Activated CD8-positive, alpha-beta memory T cell treated with anti-CD3 and anti-CD28 coated beads, Interleukin-2, amount 50 U/mL, for 24 hours (primary cell): Measurements from ENCODE around the gene PSEN2.

ENCODE experiments used
- DNase-seq: peaks from one replicate; pipeline ENCODE4 v3.0.0-alpha.2; 2020; ENCODE audit errors: extremely low read depth

The PSEN2 gene

GRCh38 chr1:226886122-226886901 lies 15.9 kb downstream of the PSEN2 start:
- DNase-seq: no peak

GRCh38 chr1:226887006-226887405 lies 16.6 kb downstream of the PSEN2 start:
- DNase-seq: no peak

- no peak for DNase-seq
Measured at GRCh38 chr1:226888021-226888420, 17.6 kb downstream of the PSEN2 start.

- DNase-seq: no peak
Measured at GRCh38 chr1:226888816-226889215, 18.4 kb downstream of the PSEN2 start.

- DNase-seq: no peak
Measured at GRCh38 chr1:226889616-226890330, 19.4 kb downstream of the PSEN2 start.

- DNase-seq: no peak
Measured at GRCh38 chr1:226890331-226891108, 20.1 kb downstream of the PSEN2 start.

- no peak for DNase-seq
Measured at GRCh38 chr1:226891346-226891745, 20.9 kb downstream of the PSEN2 start.

GRCh38 chr1:226891846-226892523 lies 21.6 kb downstream of the PSEN2 start:
- DNase-seq: no peak

GRCh38 chr1:226892524-226892875 lies 22.1 kb downstream of the PSEN2 start:
- no peak for DNase-seq

GRCh38 chr1:226893936-226894335 lies 23.5 kb downstream of the PSEN2 start:
- no peak for DNase-seq

GRCh38 chr1:226894826-226895225 lies 24.4 kb downstream of the PSEN2 start:
- DNase-seq: no peak

- no peak for DNase-seq
Measured at GRCh38 chr1:226895644-226896043, 25.2 kb downstream of the PSEN2 start.

- no peak for DNase-seq
Measured at GRCh38 chr1:226898246-226898645, 27.8 kb downstream of the PSEN2 start.

GRCh38 chr1:226901421-226901820 lies 31.0 kb downstream of the PSEN2 start:
- no peak for DNase-seq

- no peak for DNase-seq
Measured at GRCh38 chr1:226902601-226903000, 32.2 kb downstream of the PSEN2 start.

- no peak for DNase-seq
Measured at GRCh38 chr1:226903819-226904716, 33.7 kb downstream of the PSEN2 start.

- no peak for DNase-seq
Measured at GRCh38 chr1:226904772-226905171, 34.4 kb downstream of the PSEN2 start.

GRCh38 chr1:226908419-226908818 lies 38.0 kb downstream of the PSEN2 start:
- DNase-seq: no peak

- no peak for DNase-seq
Measured at GRCh38 chr1:226908913-226909312, 38.5 kb downstream of the PSEN2 start.

- DNase-seq: no peak
Measured at GRCh38 chr1:226912587-226913176, 42.3 kb downstream of the PSEN2 start.

- no peak for DNase-seq
Measured at GRCh38 chr1:226915672-226915995, 45.2 kb downstream of the PSEN2 start.
